Colonic mucosa (tissue), 4 donors: ENCODE measurements around the gene TGFBR2. TPM values are rescaled to one million over a fixed set of nuclear protein-coding genes. Genes with fewer than 3 reads are reported as not detected.

Experiments used
- DNase-seq: peaks from one replicate; pipeline ENCODE4 v3.0.0-alpha.2; 2020
- H3K27ac ChIP-seq: fragments of 200-600 bp; one replicate; pipeline ENCODE4 v1.8.0; 2021
- H3K27me3 ChIP-seq: fragments of 200-600 bp; one replicate; pipeline ENCODE4 v1.8.0; 2021
- H3K36me3 ChIP-seq: fragments of 200-600 bp; one replicate; pipeline ENCODE4 v1.8.0; 2021
- H3K4me1 ChIP-seq: fragments of 200-600 bp; one replicate; pipeline ENCODE4 v1.8.0; 2021; ENCODE audit warnings: mild to moderate bottlenecking
- H3K4me3 ChIP-seq: fragments of 200-600 bp; one replicate; pipeline ENCODE4 v1.8.0; 2021
- H3K9ac ChIP-seq, 2 donors: one replicate each; pipeline ENCODE4 v1.7.0; 2013; ENCODE audit warnings: control low read depth in 2 of 2, low read depth in 2 of 2, low read length in 2 of 2
- H3K9me3 ChIP-seq: fragments of 200-600 bp; one replicate; pipeline ENCODE4 v1.8.0; 2021
- CTCF ChIP-seq: fragments of 200-600 bp; IDR thresholded peaks from one replicate; pipeline ENCODE4 v1.8.0; 2022; ENCODE audit warnings: antibody characterized with exemption, mild to moderate bottlenecking
- intact Hi-C: fragments of 100-400 bp; cut with DNase I; formaldehyde crosslinking; loops from one replicate; pipeline ENCODE4 v1.14.1; 2022
- total RNA-seq, 2 donors: library from RNA; stranded (reverse); fragmentation: NEBNext Ultra II Directional in 1 of 2; extraction: Animal tissue kit (Norgen Biotek cat#: 25700) in 1 of 2; gene quantifications; one replicate each; pipeline ENCODE4 v1.2.1, GENCODE V29; 2021
- donor health status: healthy.
- donor health status: DM: no; HTN: no; CAD: no.
- donor health status: DM: no; HTN: no; CAD: no.

Gene TGFBR2
- total RNA-seq, 2 donors from 2014 or later = 32.4 to 53.5 TPM

DNA sequence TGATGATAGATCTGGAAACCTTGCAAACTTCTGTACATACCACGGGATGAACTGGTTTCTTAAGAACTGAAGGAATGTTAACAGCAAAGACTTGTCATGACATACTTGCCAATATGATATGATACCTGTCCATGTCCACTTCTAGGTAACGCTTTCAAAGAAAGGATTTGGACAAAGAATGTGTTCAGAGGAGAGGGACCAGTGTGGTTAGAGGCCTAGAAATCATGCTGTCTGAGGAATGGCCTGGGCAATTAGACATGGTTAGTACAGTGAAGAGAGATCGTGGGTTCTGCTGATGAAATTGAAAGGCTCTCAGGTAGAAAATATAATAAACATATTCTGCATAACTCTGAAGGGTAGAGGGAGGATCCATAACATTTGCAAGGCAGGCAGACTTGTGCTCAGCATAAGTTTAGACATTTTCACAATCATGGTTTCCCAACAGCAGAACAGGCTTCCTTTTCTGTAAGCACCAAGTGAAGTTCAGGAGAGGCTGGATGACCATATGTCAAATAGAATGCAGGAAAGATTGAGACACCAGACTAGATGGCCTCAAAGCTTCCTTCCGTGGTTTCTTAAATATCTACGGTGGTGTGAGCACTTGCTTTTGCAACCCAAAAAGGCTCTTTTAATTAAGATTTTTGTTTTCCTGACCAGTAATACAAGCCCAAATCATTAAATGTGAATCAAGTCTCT is 39.9 kb downstream of the TGFBR2 start:
- DNase-seq = no peak
- intact Hi-C loops = no loop called here
- no peak for TF ChIP-seq CTCF
- H3K9me3 ChIP-seq = no peaks in the 10 kb centered on the region
- no peak overlapping the region for H3K9ac ChIP-seq
- H3K4me1 ChIP-seq = peaks cover 5% of the 10 kb centered on the region
- no peak overlapping the region for H3K4me3 ChIP-seq
- H3K27ac ChIP-seq = no peak overlapping the region
- peaks cover 7% of the 10 kb centered on the region for H3K36me3 ChIP-seq
- no peaks in the 10 kb centered on the region for H3K27me3 ChIP-seq

DNA sequence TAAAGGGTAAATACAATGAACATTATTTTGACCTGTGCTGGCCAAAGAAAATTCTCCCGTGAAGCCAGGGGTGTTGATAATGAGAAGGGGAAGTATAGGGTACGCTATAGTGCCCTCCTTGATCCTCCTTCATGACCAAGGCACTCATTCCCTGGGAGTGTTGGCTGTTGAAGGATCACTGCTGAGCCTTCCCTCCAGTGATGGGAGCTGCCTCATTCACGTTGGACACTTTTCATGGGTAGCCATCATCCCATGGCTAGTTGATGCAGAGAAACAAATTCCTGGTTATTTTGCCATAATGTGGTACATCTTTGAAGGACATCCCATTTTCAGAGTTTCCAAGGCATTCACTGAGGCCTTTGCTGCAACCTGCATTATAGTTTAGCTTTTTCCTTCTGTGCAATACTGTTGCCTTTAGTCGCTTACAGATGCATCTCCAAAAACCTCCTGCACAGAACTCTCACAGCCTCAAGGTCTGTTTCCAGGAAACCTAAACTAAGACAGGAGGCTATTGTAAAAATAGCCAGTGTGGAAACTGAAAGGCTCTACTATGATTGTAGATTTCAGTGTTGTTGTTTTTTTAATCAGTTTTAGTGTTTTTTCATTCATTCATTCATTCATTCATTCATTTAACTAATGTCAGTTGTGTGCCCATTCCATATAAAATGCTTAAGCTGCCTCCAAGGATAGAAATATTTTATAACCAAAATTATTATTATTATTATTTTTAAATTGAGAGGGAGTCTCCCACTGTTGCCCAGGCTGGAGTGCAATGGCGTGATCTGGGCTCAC is 40.8 kb downstream of the TGFBR2 start:
- DNase-seq = no peak
- Histone ChIP-seq H3K36me3 (peaks cover 7% of the 10 kb centered on the region), H3K4me3 (no peak overlapping the region), H3K9ac (no peak overlapping the region), H3K27me3 (no peaks in the 10 kb centered on the region), H3K4me1 (peaks cover 5% of the 10 kb centered on the region), H3K27ac (no peak overlapping the region), H3K9me3 (no peaks in the 10 kb centered on the region)
- no peak for TF ChIP-seq CTCF
- intact Hi-C loops = no loop called here

DNA sequence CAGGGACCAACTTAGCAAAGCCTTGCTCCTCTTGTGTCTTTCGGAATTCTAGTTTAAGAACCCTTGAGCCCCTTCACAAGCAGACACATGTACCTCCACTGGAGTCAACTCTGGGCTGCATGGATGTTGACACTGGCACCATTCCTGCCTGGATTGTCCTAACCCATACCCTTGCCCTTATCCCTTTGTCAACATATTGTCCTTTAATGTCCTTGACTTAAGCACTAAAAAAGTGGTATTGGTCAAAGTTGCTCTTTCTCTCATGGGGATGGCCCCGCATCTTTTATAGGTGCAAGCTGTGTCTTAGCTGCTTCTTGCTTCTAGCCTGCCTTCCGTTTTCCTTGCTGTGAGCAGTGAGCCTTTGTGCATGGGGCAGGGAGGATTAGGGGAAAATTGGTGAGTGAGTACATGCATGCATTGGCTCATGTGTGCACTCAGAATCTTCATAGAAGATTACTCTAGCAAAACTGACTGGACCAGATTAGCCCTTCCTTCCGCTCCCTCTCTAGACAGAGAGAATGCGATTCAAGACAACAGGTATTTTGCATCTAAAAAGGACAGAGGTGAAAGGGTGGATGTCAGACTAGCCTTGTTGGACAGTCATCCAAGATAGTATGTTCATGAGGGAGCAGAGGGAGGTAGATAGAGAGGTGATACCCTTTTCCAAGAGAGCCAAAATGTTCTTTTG is 42.4 kb downstream of the TGFBR2 start:
- Histone ChIP-seq H3K27me3 (no peaks in the 10 kb centered on the region), H3K9me3 (no peaks in the 10 kb centered on the region), H3K4me3 (no peak overlapping the region), H3K36me3 (peaks cover 7% of the 10 kb centered on the region), H3K4me1 (no peaks in the 10 kb centered on the region), H3K27ac (peak overlapping the region; percentile 54), H3K9ac (no peak overlapping the region)
- intact Hi-C loops = no loop called here
- no peak for TF ChIP-seq CTCF
- no peak for DNase-seq

- TF ChIP-seq CTCF = no peak
- Histone ChIP-seq H3K9me3 (no peaks in the 10 kb centered on the region), H3K9ac (no peak overlapping the region), H3K4me1 (no peaks in the 10 kb centered on the region), H3K4me3 (no peak overlapping the region), H3K27me3 (no peaks in the 10 kb centered on the region), H3K36me3 (peaks cover 7% of the 10 kb centered on the region), H3K27ac (peak overlapping the region; percentile 54)
- no peak for DNase-seq
- intact Hi-C loops = no loop called here
These were observed 43.3 kb downstream of the TGFBR2 start for GRCh38 chr3:30649572-30650318.
